Type B pancreatic cell (in vitro differentiated cells): ENCODE data around the gene DAPK1. TPM values are rescaled to one million over a fixed set of nuclear protein-coding genes. Genes with fewer than 3 reads are reported as not detected.

Experiments
- DNase-seq: peaks from one replicate; pipeline ENCODE4 v3.0.0; 2021; ENCODE audit warnings: mixed read lengths; ENCODE audit not compliant: unreplicated experiment; ENCODE audit errors: extremely low spot score
- H3K27ac Mint-ChIP-seq: 2 replicates; pipeline ENCODE4 v1.8.0; 2021; ENCODE audit warnings: mild to moderate bottlenecking, mixed read lengths
- H3K27me3 Mint-ChIP-seq: 2 replicates; pipeline ENCODE4 v1.8.0; 2021; ENCODE audit warnings: mixed read lengths
- H3K36me3 Mint-ChIP-seq: 2 replicates; pipeline ENCODE4 v1.8.0; 2021; ENCODE audit warnings: mixed read lengths
- H3K4me1 Mint-ChIP-seq: one replicate; pipeline ENCODE4 v1.8.0; 2021; ENCODE audit warnings: mixed read lengths; ENCODE audit not compliant: unreplicated experiment
- H3K4me3 Mint-ChIP-seq: 2 replicates; pipeline ENCODE4 v1.8.0; 2021; ENCODE audit warnings: mild to moderate bottlenecking, mixed read lengths
- H3K9me3 Mint-ChIP-seq: 2 replicates; pipeline ENCODE4 v1.8.0; 2021; ENCODE audit warnings: mixed read lengths
- total RNA-seq: library from RNA; stranded (reverse); gene quantifications from 2 replicates; pipeline ENCODE4 v1.2.1, GENCODE V29; 2021; ENCODE audit warnings: low replicate concordance
- TF ChIP-seq, protein P1 (sequence below): fragments of 200-600 bp; sonication (generic); conservative IDR thresholded peaks from 2 replicates; pipeline ENCODE4 v1.5.0; 2021; ENCODE audit warnings: antibody characterized with exemption, mild to moderate bottlenecking

DAPK1 gene
- total RNA-seq, 1 donor from 2014 or later = 160 TPM

DNA sequence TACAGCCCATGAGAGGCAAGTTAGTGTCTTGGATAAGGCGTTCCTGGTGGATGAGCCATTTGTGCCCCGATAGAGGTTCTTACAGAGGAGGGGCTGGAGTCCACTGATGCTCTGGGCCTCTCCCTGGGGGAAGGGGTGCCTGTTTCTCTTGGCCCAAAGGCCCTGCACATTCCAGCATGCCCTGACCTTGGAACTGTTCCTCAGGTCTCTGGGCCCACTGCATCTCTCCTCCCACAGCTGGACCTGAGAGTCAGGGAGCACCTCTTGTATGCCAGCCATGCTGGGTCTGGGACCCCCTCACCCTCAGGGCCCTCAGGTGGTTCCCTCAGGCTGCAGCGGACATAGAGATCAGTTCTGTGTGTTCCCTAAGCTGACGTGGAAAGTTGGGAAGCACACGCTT, 26.4 kb downstream of the DAPK1 start:
- Mint-ChIP-seq H3K4me3 (no peak overlapping the region), H3K27ac (no peak overlapping the region), H3K4me1 (peaks cover 18% of the 10 kb centered on the region), H3K27me3 (no peaks in the 10 kb centered on the region), H3K36me3 (peaks cover 41% of the 10 kb centered on the region), H3K9me3 (no peaks in the 10 kb centered on the region)
- TF ChIP-seq, protein P1, sequence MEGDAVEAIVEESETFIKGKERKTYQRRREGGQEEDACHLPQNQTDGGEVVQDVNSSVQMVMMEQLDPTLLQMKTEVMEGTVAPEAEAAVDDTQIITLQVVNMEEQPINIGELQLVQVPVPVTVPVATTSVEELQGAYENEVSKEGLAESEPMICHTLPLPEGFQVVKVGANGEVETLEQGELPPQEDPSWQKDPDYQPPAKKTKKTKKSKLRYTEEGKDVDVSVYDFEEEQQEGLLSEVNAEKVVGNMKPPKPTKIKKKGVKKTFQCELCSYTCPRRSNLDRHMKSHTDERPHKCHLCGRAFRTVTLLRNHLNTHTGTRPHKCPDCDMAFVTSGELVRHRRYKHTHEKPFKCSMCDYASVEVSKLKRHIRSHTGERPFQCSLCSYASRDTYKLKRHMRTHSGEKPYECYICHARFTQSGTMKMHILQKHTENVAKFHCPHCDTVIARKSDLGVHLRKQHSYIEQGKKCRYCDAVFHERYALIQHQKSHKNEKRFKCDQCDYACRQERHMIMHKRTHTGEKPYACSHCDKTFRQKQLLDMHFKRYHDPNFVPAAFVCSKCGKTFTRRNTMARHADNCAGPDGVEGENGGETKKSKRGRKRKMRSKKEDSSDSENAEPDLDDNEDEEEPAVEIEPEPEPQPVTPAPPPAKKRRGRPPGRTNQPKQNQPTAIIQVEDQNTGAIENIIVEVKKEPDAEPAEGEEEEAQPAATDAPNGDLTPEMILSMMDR = no peak
- DNase-seq = no peak

DNA sequence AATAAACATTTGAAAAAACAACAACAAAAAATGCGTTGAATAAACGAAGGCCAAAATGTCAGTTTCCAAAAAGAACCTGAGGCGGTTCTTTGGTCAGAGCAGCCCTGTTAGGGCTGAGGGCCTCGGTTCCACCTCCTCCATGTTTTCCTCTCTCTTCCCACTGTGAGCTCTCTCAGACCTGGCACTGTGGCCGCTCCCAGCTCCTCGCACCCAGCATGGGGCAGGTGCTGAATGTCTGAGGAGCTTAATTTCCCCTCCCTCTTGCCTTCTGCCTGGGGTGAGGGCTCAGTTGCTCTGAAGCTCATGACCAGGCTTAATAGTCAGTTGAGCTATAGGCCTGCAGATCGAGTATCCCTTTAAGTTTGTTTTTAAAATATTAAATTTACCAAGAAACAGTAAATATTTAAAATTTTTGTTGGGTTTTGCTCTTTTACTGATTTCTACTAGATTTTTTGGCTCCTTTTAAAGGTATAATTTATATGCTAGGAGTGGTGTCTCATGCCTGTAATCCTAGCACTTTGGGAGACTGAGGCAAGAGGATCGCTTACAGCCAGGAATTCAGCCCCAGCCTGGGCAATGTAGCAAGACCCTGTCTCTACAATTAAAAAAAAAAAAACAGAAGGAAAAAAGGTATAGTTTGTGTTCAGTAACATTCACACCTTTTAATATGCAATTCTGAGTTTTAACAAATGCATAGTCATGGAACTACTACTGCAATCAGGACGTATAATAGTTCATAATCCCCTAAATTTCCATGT, 28.1 kb downstream of the DAPK1 start:
- Mint-ChIP-seq H3K4me1 (peaks cover 31% of the 10 kb centered on the region), H3K27me3 (no peaks in the 10 kb centered on the region), H3K36me3 (peaks cover 48% of the 10 kb centered on the region), H3K27ac (no peak overlapping the region), H3K4me3 (no peak overlapping the region), H3K9me3 (no peaks in the 10 kb centered on the region)
- TF ChIP-seq, protein P1 = no peak
- no peak for DNase-seq

DNA sequence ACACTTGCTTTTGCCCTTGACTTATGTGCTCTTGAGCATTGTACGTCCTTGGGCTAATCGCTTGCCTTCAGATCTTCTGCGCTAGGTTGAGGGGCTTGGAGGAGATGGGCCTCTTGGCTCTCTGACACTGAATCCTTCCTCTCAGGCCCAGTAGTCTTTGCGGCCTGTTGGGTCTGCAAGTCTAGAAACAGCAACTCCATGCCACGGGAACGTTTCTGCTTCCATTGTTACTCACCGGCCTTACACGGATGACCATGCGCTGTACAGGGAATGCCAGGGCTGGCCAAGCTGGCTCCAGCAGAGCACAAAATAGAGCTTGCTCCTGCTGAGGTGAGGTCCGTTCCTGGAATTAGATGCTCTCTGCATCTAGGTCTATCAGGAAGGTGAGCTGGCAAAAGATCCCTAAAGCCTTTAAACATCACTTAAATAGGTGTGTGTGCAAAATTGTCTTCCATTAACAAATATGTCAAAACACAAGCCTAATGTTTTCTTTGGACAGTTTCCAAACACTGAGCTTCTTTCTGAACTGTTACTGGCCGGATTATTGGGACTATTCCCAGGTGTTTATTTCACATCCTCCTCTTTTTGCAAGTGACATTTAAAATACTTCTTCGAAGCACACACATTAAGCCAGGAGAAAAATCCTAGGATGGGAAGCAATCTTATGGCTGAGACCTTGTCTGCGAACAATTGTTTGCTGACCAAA, 29.7 kb downstream of the DAPK1 start:
- H3K27ac Mint-ChIP-seq = no peak overlapping the region
- TF ChIP-seq, protein P1 = no peak
- H3K27me3 Mint-ChIP-seq = no peaks in the 10 kb centered on the region
- peaks cover 45% of the 10 kb centered on the region for H3K4me1 Mint-ChIP-seq
- no peak overlapping the region for H3K4me3 Mint-ChIP-seq
- no peaks in the 10 kb centered on the region for H3K9me3 Mint-ChIP-seq
- H3K36me3 Mint-ChIP-seq = peaks cover 37% of the 10 kb centered on the region
- no peak for DNase-seq

DNA sequence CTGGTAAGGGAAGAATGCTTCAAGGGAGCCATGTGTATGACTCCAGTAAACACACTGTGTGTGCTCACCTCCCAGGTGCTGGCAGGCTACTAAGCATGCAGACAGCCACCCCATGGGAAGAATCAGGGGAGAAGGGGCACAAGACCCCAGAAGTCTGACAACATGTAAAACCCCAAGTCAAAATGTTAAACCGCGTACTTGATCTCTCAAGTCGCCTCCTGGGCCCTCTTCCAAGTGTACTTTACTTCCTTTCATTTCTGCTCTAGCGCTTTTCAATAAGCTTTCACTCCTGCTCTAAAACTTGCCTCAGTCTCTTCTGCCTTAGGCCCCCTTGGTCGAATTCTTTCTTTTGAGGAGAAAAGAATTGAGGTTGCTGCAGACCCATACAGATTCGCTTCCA, 31.3 kb downstream of the DAPK1 start:
- Mint-ChIP-seq H3K4me3 (no peak overlapping the region), H3K36me3 (peaks cover 37% of the 10 kb centered on the region), H3K9me3 (no peaks in the 10 kb centered on the region), H3K27ac (peak overlapping the region; percentile 35), H3K27me3 (no peaks in the 10 kb centered on the region), H3K4me1 (peaks cover 52% of the 10 kb centered on the region)
- DNase-seq = no peak
- TF ChIP-seq, protein P1 = no peak

DNA sequence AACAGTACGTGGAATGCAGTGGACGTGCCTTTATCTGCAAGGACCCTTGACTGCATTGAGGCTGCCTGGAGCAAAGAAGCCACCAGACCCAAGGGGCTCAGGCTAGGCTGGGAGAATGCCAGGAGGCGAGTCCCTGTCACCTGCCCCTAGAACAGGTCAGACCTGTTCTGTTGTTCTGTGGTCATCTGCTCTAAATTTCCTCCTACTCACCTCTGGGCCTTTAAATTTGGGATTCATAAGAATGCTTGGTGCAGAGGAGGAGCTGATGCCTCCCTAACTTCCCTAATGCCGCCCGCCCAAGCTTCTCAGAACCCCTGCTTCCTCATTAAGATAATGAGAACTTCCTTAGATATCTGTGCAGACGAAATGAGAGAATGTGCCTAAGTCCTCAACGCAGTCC, 32.0 kb downstream of the DAPK1 start:
- peaks cover 52% of the 10 kb centered on the region for H3K4me1 Mint-ChIP-seq
- no peak for DNase-seq
- TF ChIP-seq, protein P1 = no peak
- H3K4me3 Mint-ChIP-seq = no peak overlapping the region
- no peaks in the 10 kb centered on the region for H3K27me3 Mint-ChIP-seq
- peaks cover 31% of the 10 kb centered on the region for H3K36me3 Mint-ChIP-seq
- peak overlapping the region; percentile 55 for H3K27ac Mint-ChIP-seq
- H3K9me3 Mint-ChIP-seq = no peaks in the 10 kb centered on the region
